ENCODE results near the gene SLC66A2. TPM values are rescaled to one million over a fixed set of nuclear protein-coding genes. Genes with fewer than 3 reads are reported as not detected.
"Not testable (repeated sequence)": the region's sequence is repeated elsewhere in the genome, so short reads cannot be mapped to it uniquely, and the experiment has no call there.

Gene SLC66A2
- total RNA-seq, 2 donors from 2014 or later = 74.9 to 88.0 TPM

DNA sequence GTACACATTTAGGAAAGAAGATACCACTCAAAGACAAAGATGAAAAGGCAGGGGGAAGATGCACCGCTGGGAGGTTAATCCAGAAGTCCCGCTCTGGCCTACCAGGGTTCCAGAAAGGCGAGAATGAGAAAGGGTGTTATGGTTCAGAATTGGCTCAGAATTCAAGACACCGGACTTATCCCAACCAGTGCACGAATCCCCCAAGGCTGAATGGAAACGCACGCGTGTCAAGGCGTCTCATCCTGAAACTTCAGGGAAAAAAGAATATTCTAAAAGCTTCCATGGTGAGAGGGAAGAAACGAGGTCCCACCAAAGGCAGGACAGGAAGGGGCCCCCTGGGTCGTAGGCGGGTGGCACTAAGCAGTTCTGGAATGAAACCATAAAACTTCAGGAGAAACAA lies 71.9 kb downstream of the SLC66A2 start:
- Histone ChIP-seq H3K4me3 (no peak overlapping the region), H3K4me1 (no peaks in the 10 kb centered on the region), H3K9ac (ENCODE audit: low read depth in 2 of 2, low read length in 2 of 2) (no peak overlapping the region), H3K27ac (no peak overlapping the region), H3K9me3 (no peaks in the 10 kb centered on the region), H3K36me3 (no peaks in the 10 kb centered on the region), H3K27me3 (no peaks in the 10 kb centered on the region)
- TF ChIP-seq, protein P1, sequence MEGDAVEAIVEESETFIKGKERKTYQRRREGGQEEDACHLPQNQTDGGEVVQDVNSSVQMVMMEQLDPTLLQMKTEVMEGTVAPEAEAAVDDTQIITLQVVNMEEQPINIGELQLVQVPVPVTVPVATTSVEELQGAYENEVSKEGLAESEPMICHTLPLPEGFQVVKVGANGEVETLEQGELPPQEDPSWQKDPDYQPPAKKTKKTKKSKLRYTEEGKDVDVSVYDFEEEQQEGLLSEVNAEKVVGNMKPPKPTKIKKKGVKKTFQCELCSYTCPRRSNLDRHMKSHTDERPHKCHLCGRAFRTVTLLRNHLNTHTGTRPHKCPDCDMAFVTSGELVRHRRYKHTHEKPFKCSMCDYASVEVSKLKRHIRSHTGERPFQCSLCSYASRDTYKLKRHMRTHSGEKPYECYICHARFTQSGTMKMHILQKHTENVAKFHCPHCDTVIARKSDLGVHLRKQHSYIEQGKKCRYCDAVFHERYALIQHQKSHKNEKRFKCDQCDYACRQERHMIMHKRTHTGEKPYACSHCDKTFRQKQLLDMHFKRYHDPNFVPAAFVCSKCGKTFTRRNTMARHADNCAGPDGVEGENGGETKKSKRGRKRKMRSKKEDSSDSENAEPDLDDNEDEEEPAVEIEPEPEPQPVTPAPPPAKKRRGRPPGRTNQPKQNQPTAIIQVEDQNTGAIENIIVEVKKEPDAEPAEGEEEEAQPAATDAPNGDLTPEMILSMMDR (IDR thresholded peaks at IDR 0.05) = no peak
- no peak for DNase-seq
- intact Hi-C loops (cut with DNase I) = no loop called here

- Histone ChIP-seq H3K9me3 (no peaks in the 10 kb centered on the region), H3K9ac (ENCODE audit: low read depth in 2 of 2, low read length in 2 of 2) (no peak overlapping the region), H3K36me3 (no peaks in the 10 kb centered on the region), H3K27ac (no peak overlapping the region), H3K27me3 (no peaks in the 10 kb centered on the region), H3K4me3 (no peak overlapping the region), H3K4me1 (no peaks in the 10 kb centered on the region)
- TF ChIP-seq, protein P1 (IDR thresholded peaks at IDR 0.05) = no peak
- intact Hi-C loops (cut with DNase I) = no loop called here
- no peak for DNase-seq
These were observed 72.6 kb downstream of the SLC66A2 start for GRCh38 chr18:79878741-79879378.

- intact Hi-C loops (cut with DNase I); DNase-seq; H3K27me3 ChIP-seq; H3K9me3 ChIP-seq; H3K4me1 ChIP-seq; H3K27ac ChIP-seq; H3K36me3 ChIP-seq; H3K4me3 ChIP-seq; H3K9ac ChIP-seq (ENCODE audit: low read depth in 2 of 2, low read length in 2 of 2): not testable (repeated sequence)
These were observed 73.2 kb downstream of the SLC66A2 start for GRCh38 chr18:79878246-79878645.

- Histone ChIP-seq H3K4me3 (no peak overlapping the region), H3K36me3 (no peaks in the 10 kb centered on the region), H3K27ac (no peak overlapping the region), H3K9ac (ENCODE audit: low read depth in 2 of 2, low read length in 2 of 2) (no peak overlapping the region), H3K4me1 (no peaks in the 10 kb centered on the region), H3K27me3 (no peaks in the 10 kb centered on the region), H3K9me3 (no peaks in the 10 kb centered on the region)
- DNase-seq = no peak
- TF ChIP-seq, protein P1 (IDR thresholded peaks at IDR 0.05) = no peak
- intact Hi-C loops (cut with DNase I) = no loop called here
These were observed 74.0 kb downstream of the SLC66A2 start for GRCh38 chr18:79877163-79878091.

DNA sequence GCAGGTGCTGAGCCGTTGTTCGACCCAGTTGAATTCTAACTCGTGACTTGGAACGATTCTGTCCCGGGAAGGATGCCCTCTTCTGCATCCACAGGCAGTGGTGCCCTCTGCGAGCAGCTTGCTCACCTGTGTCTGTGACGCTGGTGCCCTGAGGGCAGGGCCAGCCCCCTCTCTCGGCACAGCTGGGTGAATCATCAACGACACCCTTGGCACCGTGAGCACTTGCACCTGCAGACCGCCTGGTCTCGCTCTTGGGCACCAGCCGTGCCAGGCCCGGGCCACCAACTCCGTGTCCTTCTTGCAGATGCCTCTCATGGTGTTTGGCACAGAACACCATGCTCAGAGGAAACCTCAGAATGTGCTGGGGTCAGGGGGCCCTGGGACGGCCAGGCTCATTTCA lies 75.0 kb downstream of the SLC66A2 start:
- intact Hi-C loops (cut with DNase I) = no loop called here
- DNase-seq = no peak
- Histone ChIP-seq H3K27me3 (no peaks in the 10 kb centered on the region), H3K9ac (ENCODE audit: low read depth in 2 of 2, low read length in 2 of 2) (no peak overlapping the region), H3K36me3 (no peaks in the 10 kb centered on the region), H3K27ac (no peak overlapping the region), H3K4me1 (no peaks in the 10 kb centered on the region), H3K9me3 (no peaks in the 10 kb centered on the region), H3K4me3 (no peak overlapping the region)
- TF ChIP-seq, protein P1 (IDR thresholded peaks at IDR 0.05) = no peak

Measured in colonic mucosa (tissue), 4 donors.